GM21515 (cell line): ENCODE data around the gene MYEOV.

Experiments
- ATAC-seq: cut with Tn5 transposase; IDR thresholded peaks from one replicate; pipeline ENCODE4 v1.9.1; 2021; ENCODE audit not compliant: unreplicated experiment

Gene MYEOV

DNA sequence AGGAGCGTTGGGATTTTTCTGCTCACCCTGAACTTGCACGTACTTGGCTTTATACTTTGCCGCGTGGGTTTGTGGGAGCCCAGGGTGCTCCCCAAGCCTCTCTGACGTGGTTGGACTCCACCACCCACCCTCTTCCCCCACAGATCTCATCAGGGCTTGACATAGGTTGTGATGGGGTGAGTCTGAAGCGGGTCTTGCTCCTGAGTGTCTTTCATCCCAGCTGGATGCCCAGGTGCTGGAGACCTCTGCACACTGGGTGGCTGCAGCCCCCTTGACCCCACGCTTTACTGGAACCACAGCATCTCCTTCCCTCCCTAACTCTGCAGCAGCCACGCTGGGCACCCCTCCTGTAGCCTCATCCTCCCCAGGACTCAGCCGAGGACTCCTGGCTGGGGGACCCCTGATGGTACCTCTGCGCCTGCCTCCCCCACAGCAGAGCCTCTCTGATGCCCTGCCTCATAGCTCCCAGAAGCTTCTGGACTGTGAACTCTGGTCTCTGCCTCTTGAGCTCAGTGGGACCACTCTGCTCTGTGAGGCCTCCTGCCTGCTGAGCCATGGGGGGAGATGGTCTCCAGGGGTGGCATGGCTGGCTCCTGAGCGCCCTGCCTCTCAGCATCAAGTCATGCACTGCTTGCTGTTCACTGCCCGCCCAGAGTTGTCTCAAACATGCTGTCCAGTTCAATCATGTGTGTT lies 45.2 kb downstream of the MYEOV start:
- ATAC-seq, result no peak

GRCh38 chr11:69339983-69340565 lies 46.1 kb downstream of the MYEOV start:
- ATAC-seq, result no peak

DNA sequence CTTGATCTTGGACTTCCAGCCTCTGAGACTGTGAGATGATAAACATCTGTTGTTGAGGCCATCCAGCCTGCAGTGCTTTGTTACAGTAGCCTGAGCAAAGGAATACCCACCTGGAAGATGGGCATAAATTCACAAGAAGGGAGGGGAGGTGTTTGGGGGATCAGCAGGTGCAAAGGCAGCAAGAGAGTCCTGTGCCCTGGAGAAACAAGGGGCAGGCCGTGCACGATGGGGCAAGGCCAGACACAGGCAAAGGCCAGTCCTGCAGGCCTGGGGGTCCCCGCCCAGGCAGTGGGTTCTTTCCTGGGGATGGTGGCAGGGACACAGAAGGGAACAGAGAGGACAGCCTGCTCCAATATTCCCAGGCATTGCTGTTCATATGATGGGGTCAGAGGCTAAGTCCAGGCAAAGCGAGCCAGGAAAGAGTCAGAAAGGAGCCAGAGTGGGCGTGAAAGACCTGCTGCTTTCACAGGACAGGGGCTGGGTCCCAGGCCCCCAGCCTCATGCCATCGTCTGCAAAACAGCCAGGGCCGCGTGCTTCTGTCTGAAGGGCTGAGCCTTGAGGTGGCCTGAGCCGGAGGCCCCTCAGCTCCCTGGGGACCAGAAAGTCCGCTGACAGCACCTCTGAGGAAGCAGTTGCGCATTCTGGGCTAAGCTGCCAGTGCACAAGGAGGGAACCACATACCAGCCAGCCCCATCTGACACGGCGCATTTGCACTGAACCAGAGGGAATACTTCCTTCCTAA lies 48.8 kb downstream of the MYEOV start:
- no peak for ATAC-seq

- no peak for ATAC-seq
Observed at GRCh38 chr11:69343401-69344321, 49.7 kb downstream of the MYEOV start.

- no peak for ATAC-seq
Observed at GRCh38 chr11:69344570-69345145, 50.7 kb downstream of the MYEOV start.
